Fibroblast of lung (primary cell): ENCODE results near the gene CMIP. TPM values are rescaled to one million over a fixed set of nuclear protein-coding genes. Genes with fewer than 3 reads are reported as not detected.

Experiments
- DNase-seq, 2 donors: peaks; one replicate each; pipeline versions ENCODE4 v3.0.0 to v3.0.0-alpha.2; 2010; ENCODE audit warnings: low read depth in 2 of 2
- H2AFZ ChIP-seq: 2 replicates; pipeline ENCODE4 v1.5.1; 2012; ENCODE audit warnings: low read length, control low read depth, inconsistent platforms
- H3K27ac ChIP-seq: 2 replicates; pipeline ENCODE4 v1.5.1; 2011; ENCODE audit warnings: low read length, control low read depth; ENCODE audit not compliant: insufficient read depth
- H3K27me3 ChIP-seq: 2 replicates; pipeline ENCODE4 v1.5.1; 2011; ENCODE audit warnings: mild to moderate bottlenecking, low read length; ENCODE audit not compliant: control insufficient read depth, insufficient read depth
- H3K36me3 ChIP-seq: 2 replicates; pipeline ENCODE4 v1.5.1; 2011; ENCODE audit warnings: low read length; ENCODE audit not compliant: control insufficient read depth, insufficient read depth
- H3K4me1 ChIP-seq: 2 replicates; pipeline ENCODE4 v1.5.1; 2011; ENCODE audit warnings: low read length; ENCODE audit not compliant: control insufficient read depth, insufficient read depth; ENCODE audit errors: extremely low read depth
- H3K4me2 ChIP-seq: 2 replicates; pipeline ENCODE4 v1.5.1; 2011; ENCODE audit warnings: low read length, control low read depth; ENCODE audit not compliant: insufficient read depth; ENCODE audit errors: extremely low read depth
- H3K4me3 ChIP-seq, 4 experiments: fragments of 200-600 bp in 1 of 4; sonication (generic) in 1 of 4; replicated peaks in 1 of 4; 2 replicates each; pipeline ENCODE4 v1.5.1; 2011 to 2016; ENCODE audit warnings: low read length in 4 of 4, low read depth in 3 of 4, mild to moderate bottlenecking in 3 of 4, control low read depth in 2 of 4, inconsistent platforms in 1 of 4, mixed read lengths in 1 of 4; ENCODE audit not compliant: insufficient read depth in 1 of 4; ENCODE audit errors: control extremely low read depth in 1 of 4
- H3K79me2 ChIP-seq: 2 replicates; pipeline ENCODE4 v1.5.1; 2012; ENCODE audit warnings: mild to moderate bottlenecking, low read length, inconsistent platforms; ENCODE audit not compliant: control insufficient read depth, insufficient read depth
- H3K9ac ChIP-seq: 2 replicates; pipeline ENCODE4 v1.5.1; 2011; ENCODE audit warnings: mild to moderate bottlenecking, low read length, control low read depth; ENCODE audit not compliant: insufficient read depth
- H3K9me3 ChIP-seq: 2 replicates; pipeline ENCODE4 v1.5.1; 2012; ENCODE audit warnings: low read depth, low read length; ENCODE audit not compliant: control insufficient read depth, insufficient read depth
- H4K20me1 ChIP-seq: 2 replicates; pipeline ENCODE4 v1.5.1; 2011; ENCODE audit warnings: low read length; ENCODE audit not compliant: control insufficient read depth, insufficient read depth; ENCODE audit errors: extremely low read depth
- EZH2 ChIP-seq: IDR thresholded peaks from 2 replicates; pipeline ENCODE4 v1.5.1; 2012; ENCODE audit warnings: low read length, control low read depth, mild to moderate bottlenecking; ENCODE audit errors: missing control alignments
- polyA plus RNA-seq, 2 donors: library from polyadenylated mRNA; depleted of rRNA in 1 of 2; stranded (reverse) in 1 of 2; unstranded in 1 of 2; fragments of >200 nt; gene quantifications; 2 replicates each; pipeline ENCODE4 v1.2.1, GENCODE V29; 2011 to 2012; ENCODE audit warnings: missing spikeins in 1 of 2
- total RNA-seq: library from RNA; depleted of rRNA; stranded (reverse); fragments of >200 nt; gene quantifications from 2 replicates; pipeline ENCODE4 v1.2.1, GENCODE V29; 2014
- TF ChIP-seq, protein P1 (sequence below), 2 donors: IDR thresholded peaks in 1 of 2; conservative IDR thresholded peaks in 1 of 2; 1 replicate in 1 of 2; 2 replicates in 1 of 2; pipeline ENCODE4 v1.5.1; 2011 to 2012; ENCODE audit warnings: low read length in 2 of 2, control low read depth in 1 of 2, inconsistent platforms in 1 of 2, low read depth in 1 of 2, mild to moderate bottlenecking in 1 of 2

CMIP gene
- total and polyA plus RNA-seq, 2 donors (not counting 1 experiment from before 2014, with no cell fraction given), result 1.9 to 5.1 TPM

DNA sequence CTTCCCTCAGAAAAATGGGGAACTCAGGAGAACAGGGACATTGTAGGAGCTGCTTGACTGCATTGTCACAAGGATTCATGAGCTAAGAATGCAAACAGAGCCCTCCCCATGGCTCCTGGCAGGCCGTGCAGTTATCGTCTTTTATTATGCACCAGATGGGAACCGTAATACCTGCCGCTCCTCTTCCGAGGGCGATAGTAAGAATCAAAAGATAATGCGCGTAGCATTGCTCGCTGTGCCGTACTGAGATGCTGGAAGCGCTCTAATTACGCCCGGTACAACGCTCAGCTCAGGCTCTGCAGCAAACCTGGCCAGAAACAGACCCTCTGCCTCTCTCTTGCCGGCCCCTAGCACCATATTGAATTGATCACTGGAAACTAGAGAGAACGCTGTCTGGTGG is 247.4 kb downstream of the CMIP start:
- H3K27me3 ChIP-seq, result no peaks in the 10 kb centered on the region
- H3K4me1 ChIP-seq, result peaks cover 2% of the 10 kb centered on the region
- no peak overlapping the region for H3K27ac ChIP-seq
- no peak overlapping the region for H3K4me3 ChIP-seq
- no peak for DNase-seq
- no peaks in the 10 kb centered on the region for H3K9me3 ChIP-seq
- H3K36me3 ChIP-seq, result peaks cover 2% of the 10 kb centered on the region
- H3K79me2 ChIP-seq, result no peaks in the 10 kb centered on the region
- H3K9ac ChIP-seq, result no peak overlapping the region
- H2AFZ ChIP-seq, result no peak overlapping the region
- H4K20me1 ChIP-seq, result no peaks in the 10 kb centered on the region
- TF ChIP-seq EZH2, result no peak
- TF ChIP-seq, protein P1, sequence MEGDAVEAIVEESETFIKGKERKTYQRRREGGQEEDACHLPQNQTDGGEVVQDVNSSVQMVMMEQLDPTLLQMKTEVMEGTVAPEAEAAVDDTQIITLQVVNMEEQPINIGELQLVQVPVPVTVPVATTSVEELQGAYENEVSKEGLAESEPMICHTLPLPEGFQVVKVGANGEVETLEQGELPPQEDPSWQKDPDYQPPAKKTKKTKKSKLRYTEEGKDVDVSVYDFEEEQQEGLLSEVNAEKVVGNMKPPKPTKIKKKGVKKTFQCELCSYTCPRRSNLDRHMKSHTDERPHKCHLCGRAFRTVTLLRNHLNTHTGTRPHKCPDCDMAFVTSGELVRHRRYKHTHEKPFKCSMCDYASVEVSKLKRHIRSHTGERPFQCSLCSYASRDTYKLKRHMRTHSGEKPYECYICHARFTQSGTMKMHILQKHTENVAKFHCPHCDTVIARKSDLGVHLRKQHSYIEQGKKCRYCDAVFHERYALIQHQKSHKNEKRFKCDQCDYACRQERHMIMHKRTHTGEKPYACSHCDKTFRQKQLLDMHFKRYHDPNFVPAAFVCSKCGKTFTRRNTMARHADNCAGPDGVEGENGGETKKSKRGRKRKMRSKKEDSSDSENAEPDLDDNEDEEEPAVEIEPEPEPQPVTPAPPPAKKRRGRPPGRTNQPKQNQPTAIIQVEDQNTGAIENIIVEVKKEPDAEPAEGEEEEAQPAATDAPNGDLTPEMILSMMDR (conservative IDR thresholded peaks at IDR 0.05 in 1 of 2, IDR thresholded peaks at IDR 0.05 in 1 of 2; ENCODE audit: low read depth in 1 of 2, low read length in 2 of 2), result no peak
- no peak overlapping the region for H3K4me2 ChIP-seq

DNA sequence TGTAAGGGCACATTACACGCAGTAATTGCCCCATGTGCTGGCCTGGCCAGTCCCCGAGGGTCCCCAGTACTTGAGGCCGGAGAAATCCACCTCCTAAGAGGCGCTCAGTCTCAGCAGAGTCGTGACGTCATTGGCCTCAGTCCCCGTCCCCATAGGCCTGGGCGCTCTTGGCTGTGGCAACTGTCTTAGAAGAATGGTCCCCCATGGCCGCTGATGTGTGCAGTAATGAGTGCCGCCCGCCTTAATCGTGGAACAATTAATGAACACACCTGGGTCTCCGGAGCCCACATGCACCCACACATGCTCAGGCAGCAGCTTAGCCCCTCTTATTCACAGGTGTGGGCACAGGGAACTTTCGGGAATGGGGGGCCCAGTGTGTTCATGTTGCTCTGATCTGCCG is 248.0 kb downstream of the CMIP start:
- Histone ChIP-seq H3K4me1 (peaks cover 2% of the 10 kb centered on the region), H3K4me2 (no peak overlapping the region), H3K27me3 (no peaks in the 10 kb centered on the region), H3K36me3 (peaks cover 4% of the 10 kb centered on the region), H2AFZ (no peak overlapping the region), H3K9ac (no peak overlapping the region), H3K9me3 (no peaks in the 10 kb centered on the region), H3K79me2 (no peaks in the 10 kb centered on the region), H4K20me1 (no peaks in the 10 kb centered on the region), H3K27ac (no peak overlapping the region), H3K4me3 (no peak overlapping the region)
- TF ChIP-seq, protein P1 (conservative IDR thresholded peaks at IDR 0.05 in 1 of 2, IDR thresholded peaks at IDR 0.05 in 1 of 2; ENCODE audit: low read depth in 1 of 2, low read length in 2 of 2), result no peak
- DNase-seq, result no peak

DNA sequence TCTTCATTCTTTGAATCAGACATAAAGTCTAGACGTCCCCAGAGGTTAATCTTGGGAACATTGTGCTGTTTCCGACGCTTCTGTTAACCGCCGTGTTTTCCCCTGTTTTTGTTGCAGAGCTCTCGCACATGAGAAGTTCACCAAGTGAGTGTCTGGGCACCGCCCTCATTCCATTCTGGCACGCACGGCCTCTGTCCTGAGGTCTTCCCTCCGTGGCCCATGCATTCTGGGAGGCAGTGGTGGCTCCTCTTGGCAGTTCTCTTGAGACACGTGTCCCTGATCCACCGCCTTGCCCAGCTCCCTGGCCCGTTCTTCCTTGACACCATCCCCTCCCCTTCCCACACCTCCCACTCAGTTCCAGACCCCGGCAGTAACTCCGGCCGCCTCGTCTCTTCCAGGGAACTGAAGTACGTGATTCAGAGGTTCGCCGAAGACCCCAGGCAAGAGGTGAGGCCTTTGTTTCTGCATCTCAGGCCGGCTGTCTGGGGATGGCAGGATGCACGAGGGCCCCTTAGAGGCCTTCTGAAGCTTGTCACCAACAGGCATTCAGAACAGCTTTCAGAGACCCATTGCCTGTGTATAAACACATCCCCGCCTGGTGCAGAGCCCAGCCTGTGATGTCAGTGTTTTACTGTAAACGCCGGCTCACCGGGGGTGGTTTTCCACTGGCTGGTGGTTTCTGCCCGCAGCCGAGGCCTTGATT is 248.6 kb downstream of the CMIP start:
- Histone ChIP-seq H3K4me3 (no peak overlapping the region), H3K9ac (no peak overlapping the region), H3K36me3 (peaks cover 4% of the 10 kb centered on the region), H3K27ac (peak overlapping the region; percentile 68), H2AFZ (no peak overlapping the region), H3K9me3 (no peaks in the 10 kb centered on the region), H3K4me2 (peak overlapping the region; percentile 27), H3K4me1 (peaks cover 4% of the 10 kb centered on the region), H4K20me1 (no peaks in the 10 kb centered on the region), H3K79me2 (no peaks in the 10 kb centered on the region), H3K27me3 (no peaks in the 10 kb centered on the region)
- DNase-seq, result peak; percentile 74 to 88
- TF ChIP-seq, protein P1 (conservative IDR thresholded peaks at IDR 0.05 in 1 of 2, IDR thresholded peaks at IDR 0.05 in 1 of 2; ENCODE audit: low read depth in 1 of 2, low read length in 2 of 2), result no peak
- no peak for TF ChIP-seq EZH2
